ENCODE data around the gene NKX2-1. TPM values are rescaled to one million over a fixed set of nuclear protein-coding genes. Genes with fewer than 3 reads are reported as not detected.

The NKX2-1 gene
- total and polyA plus RNA-seq, 4 donors, result 0.39 TPM; not detected in 3

GRCh38 chr14:36512585-36513003 is 7.4 kb downstream of the NKX2-1 start:
- WGBS (ENCODE audit: insufficient coverage), result 2% methylated on average over 5 of the region's 9 CpGs
- no peak for DNase-seq (ENCODE audit: low read depth in 4 of 6, low spot score in 6 of 6)
- no peak overlapping the region for H3K4me3 ChIP-seq (ENCODE audit: low read depth, low read length)
- no peak overlapping the region for H3K27ac ChIP-seq (ENCODE audit: low read depth, low read length)
- H3K9me3 ChIP-seq (ENCODE audit: control insufficient read depth, insufficient read depth, low read length), result no peaks in the 10 kb centered on the region
- H3K36me3 ChIP-seq (ENCODE audit: control insufficient read depth, insufficient read depth, low read length), result no peaks in the 10 kb centered on the region
- H3K4me1 ChIP-seq (ENCODE audit: control insufficient read depth, insufficient read depth, low read length), result peaks cover 16% of the 10 kb centered on the region
- H3K27me3 ChIP-seq (ENCODE audit: control insufficient read depth, insufficient read depth, low read length), result peaks cover 96% of the 10 kb centered on the region

GRCh38 chr14:36511981-36512584 is 7.9 kb downstream of the NKX2-1 start:
- no peak for DNase-seq (ENCODE audit: low read depth in 4 of 6, low spot score in 6 of 6)
- WGBS (ENCODE audit: insufficient coverage), result 6% methylated on average over 6 of the region's 7 CpGs

GRCh38 chr14:36510874-36511273 is 9.2 kb downstream of the NKX2-1 start:
- H3K36me3 ChIP-seq (ENCODE audit: control insufficient read depth, insufficient read depth, low read length), result no peaks in the 10 kb centered on the region
- no CpG with 5 or more reads among the region's 6 CpGs for WGBS (ENCODE audit: insufficient coverage)
- no peaks in the 10 kb centered on the region for H3K9me3 ChIP-seq (ENCODE audit: control insufficient read depth, insufficient read depth, low read length)
- no peak overlapping the region for H3K27ac ChIP-seq (ENCODE audit: low read depth, low read length)
- H3K4me3 ChIP-seq (ENCODE audit: low read depth, low read length), result no peak overlapping the region
- DNase-seq (ENCODE audit: low read depth in 4 of 6, low spot score in 6 of 6), result peak in 1 of 6 donors; percentile 4
- H3K27me3 ChIP-seq (ENCODE audit: control insufficient read depth, insufficient read depth, low read length), result peaks cover 98% of the 10 kb centered on the region
- peaks cover 12% of the 10 kb centered on the region for H3K4me1 ChIP-seq (ENCODE audit: control insufficient read depth, insufficient read depth, low read length)

More at GRCh38 chr14:36511981-36512584, 7.9 kb downstream of the NKX2-1 start:
- H3K9me3 ChIP-seq (ENCODE audit: control insufficient read depth, insufficient read depth, low read length), result no peaks in the 10 kb centered on the region
- H3K36me3 ChIP-seq (ENCODE audit: control insufficient read depth, insufficient read depth, low read length), result no peaks in the 10 kb centered on the region
- peaks cover 98% of the 10 kb centered on the region for H3K27me3 ChIP-seq (ENCODE audit: control insufficient read depth, insufficient read depth, low read length)
- H3K27ac ChIP-seq (ENCODE audit: low read depth, low read length), result no peak overlapping the region
- no peak overlapping the region for H3K4me3 ChIP-seq (ENCODE audit: low read depth, low read length)
- H3K4me1 ChIP-seq (ENCODE audit: control insufficient read depth, insufficient read depth, low read length), result peaks cover 14% of the 10 kb centered on the region

GRCh38 chr14:36510078-36510799 is 9.8 kb downstream of the NKX2-1 start:
- Histone ChIP-seq H3K27ac (ENCODE audit: low read depth, low read length) (no peak overlapping the region), H3K4me1 (ENCODE audit: control insufficient read depth, insufficient read depth, low read length) (peaks cover 17% of the 10 kb centered on the region), H3K27me3 (ENCODE audit: control insufficient read depth, insufficient read depth, low read length) (peaks cover 98% of the 10 kb centered on the region), H3K9me3 (ENCODE audit: control insufficient read depth, insufficient read depth, low read length) (no peaks in the 10 kb centered on the region), H3K4me3 (ENCODE audit: low read depth, low read length) (no peak overlapping the region), H3K36me3 (ENCODE audit: control insufficient read depth, insufficient read depth, low read length) (no peaks in the 10 kb centered on the region)
- 1% methylated on average over 18 of the region's 20 CpGs for WGBS (ENCODE audit: insufficient coverage)
- peak in 1 of 6 donors; percentile 10 for DNase-seq (ENCODE audit: low read depth in 4 of 6, low spot score in 6 of 6)

- Histone ChIP-seq H3K4me3 (ENCODE audit: low read depth, low read length) (no peak overlapping the region), H3K27ac (ENCODE audit: low read depth, low read length) (no peak overlapping the region), H3K4me1 (ENCODE audit: control insufficient read depth, insufficient read depth, low read length) (peaks cover 20% of the 10 kb centered on the region), H3K36me3 (ENCODE audit: control insufficient read depth, insufficient read depth, low read length) (no peaks in the 10 kb centered on the region), H3K27me3 (ENCODE audit: control insufficient read depth, insufficient read depth, low read length) (peaks cover 98% of the 10 kb centered on the region), H3K9me3 (ENCODE audit: control insufficient read depth, insufficient read depth, low read length) (no peaks in the 10 kb centered on the region)
- WGBS (ENCODE audit: insufficient coverage), result 2% methylated on average over 13 of the region's 14 CpGs
- no peak for DNase-seq (ENCODE audit: low read depth in 4 of 6, low spot score in 6 of 6)
Observed at GRCh38 chr14:36509069-36509917, 10.7 kb downstream of the NKX2-1 start.

GRCh38 chr14:36508418-36509068 is 11.5 kb downstream of the NKX2-1 start:
- peak in 1 of 6 donors; percentile 17 for DNase-seq (ENCODE audit: low read depth in 4 of 6, low spot score in 6 of 6)
- Histone ChIP-seq H3K27me3 (ENCODE audit: control insufficient read depth, insufficient read depth, low read length) (peaks cover 98% of the 10 kb centered on the region), H3K4me3 (ENCODE audit: low read depth, low read length) (no peak overlapping the region), H3K4me1 (ENCODE audit: control insufficient read depth, insufficient read depth, low read length) (peaks cover 16% of the 10 kb centered on the region), H3K36me3 (ENCODE audit: control insufficient read depth, insufficient read depth, low read length) (no peaks in the 10 kb centered on the region), H3K27ac (ENCODE audit: low read depth, low read length) (no peak overlapping the region), H3K9me3 (ENCODE audit: control insufficient read depth, insufficient read depth, low read length) (no peaks in the 10 kb centered on the region)
- WGBS (ENCODE audit: insufficient coverage), result under 1% methylated on average over 30 of the region's 32 CpGs

- WGBS (ENCODE audit: insufficient coverage), result 2% methylated on average over 23 of the region's 28 CpGs
Observed at GRCh38 chr14:36507847-36508417, 12.1 kb downstream of the NKX2-1 start.

GRCh38 chr14:36506732-36507614 is 13.1 kb downstream of the NKX2-1 start:
- DNase-seq (ENCODE audit: low read depth in 4 of 6, low spot score in 6 of 6), result no peak
- no peaks in the 10 kb centered on the region for H3K9me3 ChIP-seq (ENCODE audit: control insufficient read depth, insufficient read depth, low read length)
- no peak overlapping the region for H3K27ac ChIP-seq (ENCODE audit: low read depth, low read length)
- H3K36me3 ChIP-seq (ENCODE audit: control insufficient read depth, insufficient read depth, low read length), result no peaks in the 10 kb centered on the region
- no peak overlapping the region for H3K4me3 ChIP-seq (ENCODE audit: low read depth, low read length)
- peaks cover 13% of the 10 kb centered on the region for H3K4me1 ChIP-seq (ENCODE audit: control insufficient read depth, insufficient read depth, low read length)
- 14% methylated on average over 4 of the region's 10 CpGs for WGBS (ENCODE audit: insufficient coverage)
- H3K27me3 ChIP-seq (ENCODE audit: control insufficient read depth, insufficient read depth, low read length), result peaks cover 98% of the 10 kb centered on the region

More at GRCh38 chr14:36507847-36508417, 12.1 kb downstream of the NKX2-1 start:
- Histone ChIP-seq H3K27me3 (ENCODE audit: control insufficient read depth, insufficient read depth, low read length) (peaks cover 98% of the 10 kb centered on the region), H3K4me3 (ENCODE audit: low read depth, low read length) (no peak overlapping the region), H3K27ac (ENCODE audit: low read depth, low read length) (no peak overlapping the region), H3K36me3 (ENCODE audit: control insufficient read depth, insufficient read depth, low read length) (no peaks in the 10 kb centered on the region), H3K9me3 (ENCODE audit: control insufficient read depth, insufficient read depth, low read length) (no peaks in the 10 kb centered on the region), H3K4me1 (ENCODE audit: control insufficient read depth, insufficient read depth, low read length) (peaks cover 13% of the 10 kb centered on the region)
- peak in 1 of 6 donors; percentile 25 for DNase-seq (ENCODE audit: low read depth in 4 of 6, low spot score in 6 of 6)
